Posterior vena cava (tissue), 2 donors: ENCODE data around the gene GABRR3. TPM values are rescaled to one million over a fixed set of nuclear protein-coding genes. Genes with fewer than 3 reads are reported as not detected.

ENCODE experiments used
- DNase-seq: peaks from one replicate; pipeline ENCODE4 v3.0.0-alpha.2; 2020; ENCODE audit warnings: low spot score
- intact Hi-C, 2 donors: fragments of 100-400 bp; cut with DNase I; formaldehyde crosslinking; loops; one replicate each; pipeline versions ENCODE4 v1.14.1 to v1.14.2; 2022 to 2023
- long read RNA-seq, 2 donors: library from polyadenylated mRNA; unstranded; transcript quantifications; one replicate each; pipeline ENCODE4 v2.0.0, GENCODE V29; 2020 to 2021
- total RNA-seq, 2 donors: library from RNA; stranded (reverse); fragmentation: NEBNext Ultra II Directional; extraction: Animal tissue kit (Norgen Biotek cat#: 25700); gene quantifications; one replicate each; pipeline ENCODE4 v1.2.1, GENCODE V29; 2021
- donor health status: DM: yes; HTN: yes; CAD: no.
- donor health status: DM: yes; HTN: yes; CAD: no.

The GABRR3 gene
- not detected for total RNA-seq
- long read RNA-seq, donor 1: 0 reads
- long read RNA-seq, donor 2: 0 reads

- intact Hi-C loops: no loop called here
Measured at GRCh38 chr3:98035208-98035607, at the start of gene GABRR3. Gene GABRR3 (minus strand): TSS chr3:98035315. CDS start chr3:98034987, 328 bp downstream.

GRCh38 chr3:98073486-98073885 lies 38.4 kb upstream of the GABRR3 start:
- DNase-seq: no peak
- intact Hi-C loops: no loop called here

More at GRCh38 chr3:98035208-98035607, at the start of gene GABRR3:
- no peak for DNase-seq

GRCh38 chr3:98070840-98071239 lies 35.7 kb upstream of the GABRR3 start:
- intact Hi-C loops: no loop called here
- no peak for DNase-seq

GRCh38 chr3:98068824-98069223 lies 33.7 kb upstream of the GABRR3 start:
- no peak for DNase-seq
- intact Hi-C loops: no loop called here

- intact Hi-C loops: no loop called here
Measured at GRCh38 chr3:98058244-98058960, 23.3 kb upstream of the GABRR3 start.

GRCh38 chr3:98057631-98058030 lies 22.5 kb upstream of the GABRR3 start:
- no peak for DNase-seq
- intact Hi-C loops: no loop called here

More at GRCh38 chr3:98058244-98058960, 23.3 kb upstream of the GABRR3 start:
- DNase-seq: no peak

GRCh38 chr3:98056035-98056434 lies 20.9 kb upstream of the GABRR3 start:
- no peak for DNase-seq
- intact Hi-C loops: no loop called here

- DNase-seq: no peak
- intact Hi-C loops: no loop called here
Measured at GRCh38 chr3:98049271-98049670, 14.2 kb upstream of the GABRR3 start.

- intact Hi-C loops: no loop called here
- no peak for DNase-seq
Measured at GRCh38 chr3:98048586-98048985, 13.5 kb upstream of the GABRR3 start.

GRCh38 chr3:98041350-98041749 lies 6.2 kb upstream of the GABRR3 start:
- DNase-seq: no peak
- intact Hi-C loops: no loop called here

- DNase-seq: no peak
- intact Hi-C loops: no loop called here
Measured at GRCh38 chr3:98039322-98040024, 4.4 kb upstream of the GABRR3 start.

GRCh38 chr3:98038876-98039275 lies 3.8 kb upstream of the GABRR3 start:
- no peak for DNase-seq
- intact Hi-C loops: no loop called here

GRCh38 chr3:98038286-98038685 lies 3.2 kb upstream of the GABRR3 start:
- no peak for DNase-seq
- intact Hi-C loops: no loop called here

- intact Hi-C loops: no loop called here
- DNase-seq: no peak
Measured at GRCh38 chr3:98034486-98034885, 629 bp downstream of the GABRR3 start.

- intact Hi-C loops: no loop called here
Measured at GRCh38 chr3:98034036-98034435, 1.1 kb downstream of the GABRR3 start.

GRCh38 chr3:98032904-98033303 lies 2.2 kb downstream of the GABRR3 start:
- intact Hi-C loops: no loop called here
- no peak for DNase-seq

More at GRCh38 chr3:98034036-98034435, 1.1 kb downstream of the GABRR3 start:
- DNase-seq: no peak

- intact Hi-C loops: no loop called here
- no peak for DNase-seq
Measured at GRCh38 chr3:98032265-98032664, 2.9 kb downstream of the GABRR3 start.

- intact Hi-C loops: no loop called here
- DNase-seq: no peak
Measured at GRCh38 chr3:98029083-98029482, 6.0 kb downstream of the GABRR3 start.

- intact Hi-C loops: no loop called here
Measured at GRCh38 chr3:98027085-98027446, 8.0 kb downstream of the GABRR3 start.

GRCh38 chr3:98026425-98027084 lies 8.6 kb downstream of the GABRR3 start:
- DNase-seq: no peak
- intact Hi-C loops: no loop called here

More at GRCh38 chr3:98027085-98027446, 8.0 kb downstream of the GABRR3 start:
- no peak for DNase-seq
